Panc1 (cell line): ENCODE measurements around the gene MAPKAP1. TPM values are rescaled to one million over a fixed set of nuclear protein-coding genes. Genes with fewer than 3 reads are reported as not detected.

Experiments used
- ATAC-seq: fragments of 200-7000 bp; cut with Tn5 transposase; 2 replicates; pipeline ENCODE4 v1.9.1; 2020; ENCODE audit warnings: mild to moderate bottlenecking, moderate library complexity
- BruUV-seq: library from RNA; stranded (reverse); fragments of 400-500 nt; replicated peaks from 2 replicates; lab custom pipeline; 2021; lab: Mats Ljungman, UMichigan
- CTCF ChIA-PET: fragments of 300-600 bp; sonication (Branson Sonifier 250); formaldehyde crosslinking; loops from one replicate; lab custom pipeline; 2022; ENCODE audit warnings: antibody characterized with exemption; lab: Charles Lee
- POLR2A ChIA-PET: fragments of 300-600 bp; sonication (Branson Sonifier 250); formaldehyde crosslinking; loops from one replicate; lab custom pipeline; 2022; ENCODE audit warnings: antibody characterized with exemption; lab: Charles Lee
- DNase-seq: peaks from one replicate; pipeline ENCODE4 v3.0.0-alpha.2; 2010; ENCODE audit warnings: low read depth, low spot score
- H3K27ac ChIP-seq: 2 replicates; pipeline ENCODE4 v1.5.1; 2011; ENCODE audit warnings: mild to moderate bottlenecking, low read length, inconsistent platforms
- H3K27me3 ChIP-seq: fragments of 200-500 bp; sonication (Bioruptor generic); 2 replicates; pipeline ENCODE4 v1.6.0; 2014; ENCODE audit warnings: low read length, inconsistent platforms; ENCODE audit not compliant: control insufficient read depth, insufficient read depth
- H3K36me3 ChIP-seq: fragments of 200-500 bp; sonication (Bioruptor generic); 2 replicates; pipeline ENCODE4 v1.5.1; 2014; ENCODE audit warnings: inconsistent platforms, mild to moderate bottlenecking, low read length, moderate library complexity; ENCODE audit not compliant: control insufficient read depth, insufficient read depth
- H3K4me1 ChIP-seq: 2 replicates; pipeline ENCODE4 v1.5.1; 2011; ENCODE audit warnings: inconsistent platforms, mild to moderate bottlenecking, low read length, moderate library complexity; ENCODE audit not compliant: control insufficient read depth, insufficient read depth
- H3K4me3 ChIP-seq, 2 experiments: 2 replicates each; pipeline ENCODE4 v1.5.1; 2011 to 2012; ENCODE audit warnings: low read depth in 2 of 2, low read length in 2 of 2, mild to moderate bottlenecking in 2 of 2, inconsistent platforms in 1 of 2, moderate library complexity in 1 of 2
- H3K9me3 ChIP-seq: fragments of 200-500 bp; sonication (Bioruptor generic); 2 replicates; pipeline ENCODE4 v1.5.1; 2014; ENCODE audit warnings: low read depth, mild to moderate bottlenecking, inconsistent platforms, low read length, moderate library complexity; ENCODE audit not compliant: control insufficient read depth, insufficient read depth
- POLR2AphosphoS5 ChIP-seq: IDR thresholded peaks from 2 replicates; pipeline ENCODE4 v1.6.1; 2012; ENCODE audit warnings: mild to moderate bottlenecking, low read depth, low read length, moderate library complexity
- SIN3A ChIP-seq: IDR thresholded peaks from 2 replicates; pipeline ENCODE4 v1.6.1; 2012; ENCODE audit warnings: low read depth, mild to moderate bottlenecking, low read length, moderate library complexity, borderline replicate concordance; ENCODE audit not compliant: insufficient read depth
- TCF7L2 ChIP-seq: IDR thresholded peaks from 2 replicates; pipeline ENCODE4 v1.6.1; 2011; ENCODE audit warnings: mild to moderate bottlenecking, low read depth, low read length, inconsistent platforms
- in situ Hi-C: cut with HindIII; loops from 2 replicates; pipeline ENCODE4 v1.10.0; 2016; ENCODE audit warnings: low sequenced_read_pairs, low pct_unique_long_range_greater_than_20kb
- intact Hi-C: fragments of 100-400 bp; cut with micrococcal nuclease; formaldehyde crosslinking; loops from one replicate; pipeline ENCODE4 v1.10.0; 2022; ENCODE audit not compliant: unreplicated experiment
- total RNA-seq: library from RNA; stranded (reverse); gene quantifications from one replicate; pipeline ENCODE4 v1.2.1, GENCODE V29; 2021; ENCODE audit not compliant: unreplicated experiment
- TF ChIP-seq, protein P1 (sequence below): fragments of 450-650 bp; IDR thresholded peaks from 2 replicates; pipeline ENCODE4 v1.5.1; 2017; ENCODE audit warnings: mild to moderate bottlenecking
- TF ChIP-seq, protein P2 (sequence below), 2 experiments: IDR thresholded peaks; 2 replicates each; pipeline ENCODE4 v1.6.1; 2011 to 2012; ENCODE audit warnings: low read depth in 2 of 2, control low read depth in 1 of 2, low read length in 1 of 2, mild to moderate bottlenecking in 1 of 2, moderate library complexity in 1 of 2; ENCODE audit not compliant: insufficient read depth in 1 of 2

Gene MAPKAP1
- total RNA-seq, 1 experiment from 2014 or later, result 72.7 TPM

DNA sequence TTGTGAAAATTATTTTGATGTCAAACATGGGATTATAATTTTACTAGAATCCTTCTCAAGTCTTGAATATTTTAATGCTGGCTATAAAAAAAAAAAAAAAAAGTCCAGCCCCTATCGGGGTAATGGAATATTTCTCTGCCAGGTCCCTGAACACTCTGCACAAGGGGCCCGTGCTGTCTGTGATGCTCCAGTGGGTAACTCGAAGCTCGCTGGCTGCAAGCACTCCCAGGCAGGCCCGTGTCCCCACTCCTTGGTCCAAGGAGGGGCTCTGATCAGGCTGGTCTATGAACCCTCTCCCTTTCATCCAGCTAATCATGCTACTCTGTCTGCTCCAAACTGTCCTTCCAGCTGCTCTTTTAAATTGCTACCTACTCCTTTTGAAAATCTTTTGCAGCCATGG lies 264.6 kb downstream of the MAPKAP1 start:
- no peak overlapping the region for H3K27ac ChIP-seq
- no peak for ATAC-seq
- H3K36me3 ChIP-seq, result no peaks in the 10 kb centered on the region; the same call in 1 of the 2 replicates
- intact Hi-C loops (no loop called here), in situ Hi-C loops (no loop called here)
- POLR2A ChIA-PET, result no interaction called here
- H3K9me3 ChIP-seq, result no peaks in the 10 kb centered on the region
- no peaks in the 10 kb centered on the region for H3K27me3 ChIP-seq
- TSS peak; percentile 45 for BruUV-seq
- no peak overlapping the region for H3K4me3 ChIP-seq
- DNase-seq, result no peak
- TF ChIP-seq, protein P1, sequence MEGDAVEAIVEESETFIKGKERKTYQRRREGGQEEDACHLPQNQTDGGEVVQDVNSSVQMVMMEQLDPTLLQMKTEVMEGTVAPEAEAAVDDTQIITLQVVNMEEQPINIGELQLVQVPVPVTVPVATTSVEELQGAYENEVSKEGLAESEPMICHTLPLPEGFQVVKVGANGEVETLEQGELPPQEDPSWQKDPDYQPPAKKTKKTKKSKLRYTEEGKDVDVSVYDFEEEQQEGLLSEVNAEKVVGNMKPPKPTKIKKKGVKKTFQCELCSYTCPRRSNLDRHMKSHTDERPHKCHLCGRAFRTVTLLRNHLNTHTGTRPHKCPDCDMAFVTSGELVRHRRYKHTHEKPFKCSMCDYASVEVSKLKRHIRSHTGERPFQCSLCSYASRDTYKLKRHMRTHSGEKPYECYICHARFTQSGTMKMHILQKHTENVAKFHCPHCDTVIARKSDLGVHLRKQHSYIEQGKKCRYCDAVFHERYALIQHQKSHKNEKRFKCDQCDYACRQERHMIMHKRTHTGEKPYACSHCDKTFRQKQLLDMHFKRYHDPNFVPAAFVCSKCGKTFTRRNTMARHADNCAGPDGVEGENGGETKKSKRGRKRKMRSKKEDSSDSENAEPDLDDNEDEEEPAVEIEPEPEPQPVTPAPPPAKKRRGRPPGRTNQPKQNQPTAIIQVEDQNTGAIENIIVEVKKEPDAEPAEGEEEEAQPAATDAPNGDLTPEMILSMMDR, result no peak
- TF ChIP-seq, protein P2, sequence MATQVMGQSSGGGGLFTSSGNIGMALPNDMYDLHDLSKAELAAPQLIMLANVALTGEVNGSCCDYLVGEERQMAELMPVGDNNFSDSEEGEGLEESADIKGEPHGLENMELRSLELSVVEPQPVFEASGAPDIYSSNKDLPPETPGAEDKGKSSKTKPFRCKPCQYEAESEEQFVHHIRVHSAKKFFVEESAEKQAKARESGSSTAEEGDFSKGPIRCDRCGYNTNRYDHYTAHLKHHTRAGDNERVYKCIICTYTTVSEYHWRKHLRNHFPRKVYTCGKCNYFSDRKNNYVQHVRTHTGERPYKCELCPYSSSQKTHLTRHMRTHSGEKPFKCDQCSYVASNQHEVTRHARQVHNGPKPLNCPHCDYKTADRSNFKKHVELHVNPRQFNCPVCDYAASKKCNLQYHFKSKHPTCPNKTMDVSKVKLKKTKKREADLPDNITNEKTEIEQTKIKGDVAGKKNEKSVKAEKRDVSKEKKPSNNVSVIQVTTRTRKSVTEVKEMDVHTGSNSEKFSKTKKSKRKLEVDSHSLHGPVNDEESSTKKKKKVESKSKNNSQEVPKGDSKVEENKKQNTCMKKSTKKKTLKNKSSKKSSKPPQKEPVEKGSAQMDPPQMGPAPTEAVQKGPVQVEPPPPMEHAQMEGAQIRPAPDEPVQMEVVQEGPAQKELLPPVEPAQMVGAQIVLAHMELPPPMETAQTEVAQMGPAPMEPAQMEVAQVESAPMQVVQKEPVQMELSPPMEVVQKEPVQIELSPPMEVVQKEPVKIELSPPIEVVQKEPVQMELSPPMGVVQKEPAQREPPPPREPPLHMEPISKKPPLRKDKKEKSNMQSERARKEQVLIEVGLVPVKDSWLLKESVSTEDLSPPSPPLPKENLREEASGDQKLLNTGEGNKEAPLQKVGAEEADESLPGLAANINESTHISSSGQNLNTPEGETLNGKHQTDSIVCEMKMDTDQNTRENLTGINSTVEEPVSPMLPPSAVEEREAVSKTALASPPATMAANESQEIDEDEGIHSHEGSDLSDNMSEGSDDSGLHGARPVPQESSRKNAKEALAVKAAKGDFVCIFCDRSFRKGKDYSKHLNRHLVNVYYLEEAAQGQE (IDR thresholded peaks at IDR 0.05; ENCODE audit: insufficient read depth in 1 of 2, low read depth in 2 of 2, low read length in 1 of 2), result no peak
- TF ChIP-seq POLR2AphosphoS5 (no peak), SIN3A (no peak), TCF7L2 (no peak)
- H3K4me1 ChIP-seq, result no peaks in the 10 kb centered on the region
- CTCF ChIA-PET, result no interaction called here

DNA sequence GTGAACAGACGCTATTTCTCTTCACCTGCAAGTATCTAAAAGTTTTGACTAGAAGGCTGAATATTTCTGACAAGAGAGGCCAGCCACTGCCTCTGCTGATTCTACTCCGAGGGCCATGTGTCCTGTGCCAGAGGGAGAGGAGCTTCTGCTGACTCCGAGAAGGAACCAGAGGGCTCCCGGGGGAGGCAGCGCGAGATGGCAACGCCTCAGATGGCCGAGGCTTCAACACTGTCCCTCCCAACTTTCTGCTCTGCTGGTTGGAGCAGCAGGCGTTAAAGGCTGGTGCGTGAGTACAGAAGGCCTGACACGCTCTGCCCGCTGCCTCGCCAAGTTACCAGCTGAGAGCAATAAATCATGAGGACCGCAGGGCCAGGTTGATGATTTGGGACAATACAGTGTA lies 266.6 kb downstream of the MAPKAP1 start:
- intact Hi-C loops, result no loop called here
- TF ChIP-seq, protein P2 (IDR thresholded peaks at IDR 0.05; ENCODE audit: insufficient read depth in 1 of 2, low read depth in 2 of 2, low read length in 1 of 2), result no peak
- no peak for TF ChIP-seq POLR2AphosphoS5
- TF ChIP-seq SIN3A, result no peak
- no peak for TF ChIP-seq TCF7L2
- TF ChIP-seq, protein P1, result no peak

More for the DNA sequence above, 266.6 kb downstream of the MAPKAP1 start:
- no peak overlapping the region for H3K4me3 ChIP-seq
- DNase-seq (no peak), ATAC-seq (no peak)
- ChIA-PET CTCF (interaction anchor here (0.6 kb wide), 1 partner anchor 17 kb away, joined by 4 read pairs; no protein-coding TSS in a partner anchor), POLR2A (no interaction called here)
- no TSS peak for BruUV-seq
- no peaks in the 10 kb centered on the region for H3K4me1 ChIP-seq
- H3K27ac ChIP-seq, result no peak overlapping the region
- no peaks in the 10 kb centered on the region; the same call in 1 of the 2 replicates for H3K36me3 ChIP-seq
- in situ Hi-C loops, result no loop called here
- no peaks in the 10 kb centered on the region for H3K27me3 ChIP-seq
- H3K9me3 ChIP-seq, result no peaks in the 10 kb centered on the region
